ENCODE measurements around the gene RNF148. TPM values are rescaled to one million over a fixed set of nuclear protein-coding genes. Genes with fewer than 3 reads are reported as not detected.

Gene RNF148
- total and polyA plus RNA-seq, 4 donors, result 0.09 to 3.5 (median 0.09) TPM; not detected in 1

- no peak for TF ChIP-seq REST (IDR thresholded peaks at IDR 0.05)
- no peak for TF ChIP-seq HNF4A (conservative IDR thresholded peaks at IDR 0.05)
These were observed 28.8 kb downstream of the RNF148 start (continued) for GRCh38 chr7:122673951-122674350.

- Histone ChIP-seq H3K4me3 (ENCODE audit: low read depth in 1 of 3, low read length in 3 of 3) (no peak overlapping the region), H3K27me3 (ENCODE audit: control insufficient read depth in 4 of 4, insufficient read depth in 4 of 4, low read length in 3 of 4) (no peaks in the 10 kb centered on the region), H3K36me3 (ENCODE audit: control insufficient read depth in 4 of 4, insufficient read depth in 3 of 4, low read depth in 1 of 4, low read length in 3 of 4) (no peaks in the 10 kb centered on the region), H3K9ac (ENCODE audit: low read depth in 1 of 2, low read length in 2 of 2) (no peak overlapping the region), H3K4me1 (ENCODE audit: control insufficient read depth in 4 of 4, insufficient read depth in 4 of 4, low read length in 3 of 4) (no peaks in the 10 kb centered on the region), H3K9me3 (ENCODE audit: control insufficient read depth in 4 of 4, low read length in 3 of 4) (no peaks in the 10 kb centered on the region), H3K27ac (ENCODE audit: low read depth in 1 of 2, low read length in 2 of 2) (no peak overlapping the region)
- WGBS, result 98% methylated on average over 8 of the region's 8 CpGs
- DNase-seq (ENCODE audit: low spot score), result no peak
- no peak for TF ChIP-seq EGR1 (IDR thresholded peaks at IDR 0.05; ENCODE audit: low read depth in 2 of 2)
- no peak for TF ChIP-seq REST (IDR thresholded peaks at IDR 0.05)
- TF ChIP-seq FOXA1 (IDR thresholded peaks at IDR 0.05), result no peak
- no peak for TF ChIP-seq ZBTB33 (IDR thresholded peaks at IDR 0.05)
- TF ChIP-seq NR2F2 (IDR thresholded peaks at IDR 0.05), result no peak
- TF ChIP-seq FOXA2 (IDR thresholded peaks at IDR 0.05), result no peak
- TF ChIP-seq GABPA (IDR thresholded peaks at IDR 0.05 in 1 of 2, conservative IDR thresholded peaks at IDR 0.05 in 1 of 2), result no peak
These were observed 30.2 kb downstream of the RNF148 start for GRCh38 chr7:122672536-122672935.

GRCh38 chr7:122663733-122664132 is 39.0 kb downstream of the RNF148 start:
- no peak overlapping the region for H3K27ac ChIP-seq (ENCODE audit: low read depth in 1 of 2, low read length in 2 of 2)
- no peak overlapping the region for H3K4me3 ChIP-seq (ENCODE audit: low read depth in 1 of 3, low read length in 3 of 3)
- DNase-seq (ENCODE audit: low spot score), result no peak
- H3K36me3 ChIP-seq (ENCODE audit: control insufficient read depth in 4 of 4, insufficient read depth in 3 of 4, low read depth in 1 of 4, low read length in 3 of 4), result no peaks in the 10 kb centered on the region
- TF ChIP-seq TAF1 (conservative IDR thresholded peaks at IDR 0.05) (no peak), SP1 (IDR thresholded peaks at IDR 0.05) (no peak), YY1 (IDR thresholded peaks at IDR 0.05) (no peak), NR2F2 (IDR thresholded peaks at IDR 0.05) (no peak), HNF4A (conservative IDR thresholded peaks at IDR 0.05) (no peak), JUND (IDR thresholded peaks at IDR 0.05) (no peak), GABPA (IDR thresholded peaks at IDR 0.05 in 1 of 2, conservative IDR thresholded peaks at IDR 0.05 in 1 of 2) (no peak), FOXA1 (IDR thresholded peaks at IDR 0.05) (no peak), REST (IDR thresholded peaks at IDR 0.05) (no peak)
- TF ChIP-seq, protein P1, sequence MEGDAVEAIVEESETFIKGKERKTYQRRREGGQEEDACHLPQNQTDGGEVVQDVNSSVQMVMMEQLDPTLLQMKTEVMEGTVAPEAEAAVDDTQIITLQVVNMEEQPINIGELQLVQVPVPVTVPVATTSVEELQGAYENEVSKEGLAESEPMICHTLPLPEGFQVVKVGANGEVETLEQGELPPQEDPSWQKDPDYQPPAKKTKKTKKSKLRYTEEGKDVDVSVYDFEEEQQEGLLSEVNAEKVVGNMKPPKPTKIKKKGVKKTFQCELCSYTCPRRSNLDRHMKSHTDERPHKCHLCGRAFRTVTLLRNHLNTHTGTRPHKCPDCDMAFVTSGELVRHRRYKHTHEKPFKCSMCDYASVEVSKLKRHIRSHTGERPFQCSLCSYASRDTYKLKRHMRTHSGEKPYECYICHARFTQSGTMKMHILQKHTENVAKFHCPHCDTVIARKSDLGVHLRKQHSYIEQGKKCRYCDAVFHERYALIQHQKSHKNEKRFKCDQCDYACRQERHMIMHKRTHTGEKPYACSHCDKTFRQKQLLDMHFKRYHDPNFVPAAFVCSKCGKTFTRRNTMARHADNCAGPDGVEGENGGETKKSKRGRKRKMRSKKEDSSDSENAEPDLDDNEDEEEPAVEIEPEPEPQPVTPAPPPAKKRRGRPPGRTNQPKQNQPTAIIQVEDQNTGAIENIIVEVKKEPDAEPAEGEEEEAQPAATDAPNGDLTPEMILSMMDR (IDR thresholded peaks at IDR 0.05; ENCODE audit: low read depth, low read length, missing input control), result no peak
- TF ChIP-seq, protein P2, sequence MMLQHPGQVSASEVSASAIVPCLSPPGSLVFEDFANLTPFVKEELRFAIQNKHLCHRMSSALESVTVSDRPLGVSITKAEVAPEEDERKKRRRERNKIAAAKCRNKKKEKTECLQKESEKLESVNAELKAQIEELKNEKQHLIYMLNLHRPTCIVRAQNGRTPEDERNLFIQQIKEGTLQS (IDR thresholded peaks at IDR 0.05), result no peak
- H3K27me3 ChIP-seq (ENCODE audit: control insufficient read depth in 4 of 4, insufficient read depth in 4 of 4, low read length in 3 of 4), result no peaks in the 10 kb centered on the region
- no peak overlapping the region for H3K9ac ChIP-seq (ENCODE audit: low read depth in 1 of 2, low read length in 2 of 2)
- 95% methylated on average over 2 of the region's 2 CpGs for WGBS
- H3K9me3 ChIP-seq (ENCODE audit: control insufficient read depth in 4 of 4, low read length in 3 of 4), result no peaks in the 10 kb centered on the region
- no peaks in the 10 kb centered on the region for H3K4me1 ChIP-seq (ENCODE audit: control insufficient read depth in 4 of 4, insufficient read depth in 4 of 4, low read length in 3 of 4)

Measured in liver (tissue), 9 donors.